Nephron (organoid): ENCODE data around the gene CYP1A1.
"Not testable (repeated sequence)": the region's sequence is repeated elsewhere in the genome, so short reads cannot be mapped to it uniquely, and the experiment has no call there.

ENCODE experiments used
- H3K27ac Mint-ChIP-seq, 3 experiments: 2 replicates each; pipeline ENCODE4 v1.8.0; 2020; ENCODE audit warnings: mixed read lengths in 3 of 3, mild to moderate bottlenecking in 2 of 3, moderate library complexity in 1 of 3
- H3K27me3 Mint-ChIP-seq: 2 replicates; pipeline ENCODE4 v1.8.0; 2021; ENCODE audit warnings: low read depth, mild to moderate bottlenecking, moderate library complexity, mixed read lengths
- H3K36me3 Mint-ChIP-seq: 2 replicates; pipeline ENCODE4 v1.8.0; 2020; ENCODE audit warnings: low read depth, mixed read lengths
- H3K4me1 Mint-ChIP-seq: 2 replicates; pipeline ENCODE4 v1.8.0; 2020; ENCODE audit warnings: mixed read lengths
- H3K4me3 Mint-ChIP-seq, 3 experiments: 2 replicates each; pipeline ENCODE4 v1.8.0; 2020; ENCODE audit warnings: mild to moderate bottlenecking in 3 of 3, mixed read lengths in 3 of 3, moderate library complexity in 2 of 3
- H3K9me3 Mint-ChIP-seq: 2 replicates; pipeline ENCODE4 v1.8.0; 2020; ENCODE audit warnings: mixed read lengths
- TF ChIP-seq, protein P1 (sequence below), 3 experiments: fragments of 200-600 bp; sonication (generic); IDR thresholded peaks; one replicate each; pipeline ENCODE4 v1.5.0; 2021; ENCODE audit warnings: antibody characterized with exemption in 3 of 3; ENCODE audit not compliant: unreplicated experiment in 3 of 3

Gene CYP1A1

DNA sequence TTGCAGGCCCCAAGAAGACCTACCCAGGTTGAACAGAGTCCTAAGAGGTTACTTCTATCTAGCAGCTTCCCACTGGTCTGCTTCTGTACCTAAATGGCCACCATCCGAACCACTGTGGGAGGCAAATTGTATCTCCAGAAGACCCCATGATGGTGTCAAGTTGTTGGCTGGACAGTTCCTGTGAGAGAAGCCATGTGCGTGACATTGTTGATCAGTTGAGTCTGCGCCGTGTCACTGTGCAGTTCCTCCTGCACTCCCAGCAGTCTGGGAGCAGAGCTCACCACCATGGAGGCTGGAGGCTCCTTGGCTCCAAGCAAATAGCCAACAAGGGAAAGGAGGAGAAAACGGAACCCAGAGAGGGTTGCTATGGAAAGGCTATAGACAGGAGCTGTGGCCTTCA is 7.5 kb upstream of the CYP1A1 start:
- Mint-ChIP-seq H3K27ac (no peak overlapping the region), H3K4me3 (no peak overlapping the region), H3K4me1 (no peaks in the 10 kb centered on the region), H3K27me3 (peaks cover 69% of the 10 kb centered on the region), H3K9me3 (peaks cover 7% of the 10 kb centered on the region), H3K36me3 (peaks cover 3% of the 10 kb centered on the region)
- TF ChIP-seq, protein P1, sequence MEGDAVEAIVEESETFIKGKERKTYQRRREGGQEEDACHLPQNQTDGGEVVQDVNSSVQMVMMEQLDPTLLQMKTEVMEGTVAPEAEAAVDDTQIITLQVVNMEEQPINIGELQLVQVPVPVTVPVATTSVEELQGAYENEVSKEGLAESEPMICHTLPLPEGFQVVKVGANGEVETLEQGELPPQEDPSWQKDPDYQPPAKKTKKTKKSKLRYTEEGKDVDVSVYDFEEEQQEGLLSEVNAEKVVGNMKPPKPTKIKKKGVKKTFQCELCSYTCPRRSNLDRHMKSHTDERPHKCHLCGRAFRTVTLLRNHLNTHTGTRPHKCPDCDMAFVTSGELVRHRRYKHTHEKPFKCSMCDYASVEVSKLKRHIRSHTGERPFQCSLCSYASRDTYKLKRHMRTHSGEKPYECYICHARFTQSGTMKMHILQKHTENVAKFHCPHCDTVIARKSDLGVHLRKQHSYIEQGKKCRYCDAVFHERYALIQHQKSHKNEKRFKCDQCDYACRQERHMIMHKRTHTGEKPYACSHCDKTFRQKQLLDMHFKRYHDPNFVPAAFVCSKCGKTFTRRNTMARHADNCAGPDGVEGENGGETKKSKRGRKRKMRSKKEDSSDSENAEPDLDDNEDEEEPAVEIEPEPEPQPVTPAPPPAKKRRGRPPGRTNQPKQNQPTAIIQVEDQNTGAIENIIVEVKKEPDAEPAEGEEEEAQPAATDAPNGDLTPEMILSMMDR (IDR thresholded peaks at IDR 0.05; ENCODE audit: unreplicated experiment in 3 of 3) = no peak

DNA sequence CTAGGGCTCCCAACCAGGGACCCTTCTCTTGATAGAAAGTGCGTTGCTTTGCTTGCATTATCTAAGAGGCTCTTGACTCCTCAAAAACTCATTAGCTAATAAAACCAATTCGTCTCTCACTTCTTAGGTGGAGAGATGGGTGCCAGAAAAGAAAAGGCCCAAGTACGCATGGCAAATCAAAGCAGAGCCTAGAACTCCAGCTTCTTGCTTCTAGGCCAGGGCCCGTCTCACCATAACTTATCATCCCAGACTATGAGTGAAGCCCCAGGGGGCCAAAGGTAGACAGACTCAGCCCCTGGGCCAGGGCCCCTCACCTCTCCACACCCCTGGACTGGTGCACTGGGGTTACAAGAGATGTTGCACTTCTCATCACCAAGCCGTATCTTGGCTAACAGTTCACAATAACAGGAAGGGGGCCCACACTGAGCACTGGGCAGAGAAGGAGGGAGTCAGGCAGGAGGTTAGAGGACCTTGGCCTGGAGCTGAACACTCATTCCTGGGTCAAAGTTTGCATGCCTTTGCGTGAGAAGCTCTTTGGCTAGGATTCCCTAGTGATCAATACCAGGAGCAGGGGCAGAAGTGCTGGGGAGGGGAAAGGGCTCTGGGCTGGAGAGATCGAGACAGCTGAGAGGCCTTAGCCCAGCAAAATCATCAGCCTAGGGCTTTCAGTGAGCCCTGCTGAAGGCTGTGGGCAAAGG is 5.4 kb upstream of the CYP1A1 start:
- no peak overlapping the region for H3K27ac Mint-ChIP-seq
- peaks cover 3% of the 10 kb centered on the region for H3K9me3 Mint-ChIP-seq
- H3K27me3 Mint-ChIP-seq = peaks cover 66% of the 10 kb centered on the region
- peaks cover 7% of the 10 kb centered on the region for H3K36me3 Mint-ChIP-seq
- H3K4me1 Mint-ChIP-seq = no peaks in the 10 kb centered on the region
- H3K4me3 Mint-ChIP-seq = no peak overlapping the region
- TF ChIP-seq, protein P1 (IDR thresholded peaks at IDR 0.05; ENCODE audit: unreplicated experiment in 3 of 3) = no peak

DNA sequence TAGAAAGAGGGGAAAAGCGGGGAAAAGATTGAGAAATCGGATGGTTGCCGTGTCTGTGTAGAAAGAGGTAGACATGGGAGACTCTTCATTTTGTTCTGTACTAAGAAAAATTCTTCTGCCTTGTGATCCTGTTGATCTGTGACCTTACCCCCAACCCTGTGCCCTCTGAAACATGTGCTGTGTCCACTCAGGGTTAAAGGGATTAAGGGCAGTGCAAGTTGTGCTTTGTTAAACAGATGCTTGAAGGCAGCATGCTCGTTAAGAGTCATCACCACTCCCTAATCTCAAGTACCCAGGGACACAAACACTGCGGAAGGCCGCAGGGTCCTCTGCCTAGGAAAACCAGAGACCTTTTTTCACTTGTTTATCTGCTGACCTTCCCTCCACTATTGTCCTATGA is 4.0 kb upstream of the CYP1A1 start:
- H3K9me3 Mint-ChIP-seq, H3K4me3 Mint-ChIP-seq, H3K4me1 Mint-ChIP-seq, H3K36me3 Mint-ChIP-seq, H3K27ac Mint-ChIP-seq: not testable (repeated sequence)
- peaks cover 65% of the 10 kb centered on the region for H3K27me3 Mint-ChIP-seq

DNA sequence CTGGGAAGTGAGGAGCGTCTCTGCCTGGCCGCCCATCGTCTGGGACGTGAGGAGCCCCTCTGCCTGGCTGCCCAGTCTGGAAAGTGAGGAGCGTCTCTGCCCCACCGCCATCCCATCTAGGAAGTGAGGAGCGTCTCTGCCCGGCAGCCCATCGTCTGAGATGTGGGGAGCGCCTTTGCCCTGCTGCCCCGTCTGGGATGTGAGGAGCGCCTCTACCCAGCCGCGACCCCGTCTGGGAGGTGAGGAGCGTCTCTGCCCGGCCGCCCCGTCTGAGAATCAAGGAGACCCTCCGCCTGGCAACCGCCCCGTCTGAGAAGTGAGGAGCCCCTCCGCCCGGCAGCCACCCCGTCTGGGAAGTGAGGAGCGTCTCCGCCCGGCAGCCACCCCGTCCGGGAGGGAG is 3.4 kb upstream of the CYP1A1 start:
- not testable (repeated sequence) for H3K9me3 Mint-ChIP-seq, H3K4me1 Mint-ChIP-seq, H3K27ac Mint-ChIP-seq, H3K4me3 Mint-ChIP-seq, H3K36me3 Mint-ChIP-seq
- peaks cover 65% of the 10 kb centered on the region for H3K27me3 Mint-ChIP-seq

DNA sequence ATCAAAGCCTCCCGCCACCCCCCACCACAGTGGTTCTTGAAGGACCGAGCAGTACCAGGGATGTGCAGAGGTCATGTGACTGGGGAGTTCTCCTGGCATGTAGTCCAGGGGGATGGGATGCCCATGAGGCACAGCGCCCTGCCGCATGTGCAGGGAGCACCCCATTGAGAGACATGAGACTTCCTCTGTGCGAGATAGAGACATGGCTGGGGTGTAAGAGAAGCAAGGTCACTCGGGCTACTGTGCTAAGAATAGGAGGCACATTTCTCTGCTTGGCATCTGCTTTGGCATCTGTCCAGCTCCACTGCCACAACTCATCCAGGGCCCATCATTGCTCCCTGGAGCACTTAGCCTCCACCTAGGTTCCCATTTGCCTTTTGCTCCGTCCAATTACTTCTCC is 2.4 kb upstream of the CYP1A1 start:
- Mint-ChIP-seq H3K36me3 (peaks cover 7% of the 10 kb centered on the region), H3K4me3 (peak overlapping the region; percentile 39 to 64 (median 55)), H3K27ac (no peak overlapping the region), H3K9me3 (peaks cover 3% of the 10 kb centered on the region), H3K4me1 (no peaks in the 10 kb centered on the region), H3K27me3 (peaks cover 66% of the 10 kb centered on the region)
- TF ChIP-seq, protein P1 (IDR thresholded peaks at IDR 0.05; ENCODE audit: unreplicated experiment in 3 of 3) = no peak

DNA sequence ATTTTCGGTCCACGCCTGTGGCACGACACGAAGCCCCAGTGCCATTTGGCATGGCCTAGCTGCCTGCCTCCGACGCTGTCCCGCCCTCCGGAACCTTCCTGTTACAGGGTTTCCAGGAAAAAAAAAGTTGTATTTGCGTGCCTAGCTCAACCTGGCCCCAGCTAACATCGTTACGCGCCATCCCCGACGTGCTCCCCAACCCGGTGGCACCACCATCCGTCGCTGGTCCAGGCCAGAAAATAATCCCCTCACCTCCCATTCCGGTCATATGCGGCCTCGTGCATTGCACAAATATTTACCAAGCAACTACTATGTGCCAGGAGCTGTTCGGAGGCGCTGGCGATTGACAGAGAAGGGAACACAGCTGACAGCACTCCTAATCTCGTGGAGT is 1.4 kb upstream of the CYP1A1 start:
- H3K4me3 Mint-ChIP-seq = peak overlapping the region; percentile 58 to 69 (median 66)
- H3K27ac Mint-ChIP-seq = no peak overlapping the region
- H3K4me1 Mint-ChIP-seq = no peaks in the 10 kb centered on the region
- H3K36me3 Mint-ChIP-seq = peaks cover 7% of the 10 kb centered on the region
- TF ChIP-seq, protein P1 (IDR thresholded peaks at IDR 0.05; ENCODE audit: unreplicated experiment in 3 of 3) = no peak
- H3K27me3 Mint-ChIP-seq = peaks cover 63% of the 10 kb centered on the region
- peaks cover 3% of the 10 kb centered on the region for H3K9me3 Mint-ChIP-seq
